ENCODE measurements around the gene IL22RA1.
A peak's percentile ranks its signal among the peaks of the same experiment; 100 is the strongest.

IL22RA1 gene

DNA sequence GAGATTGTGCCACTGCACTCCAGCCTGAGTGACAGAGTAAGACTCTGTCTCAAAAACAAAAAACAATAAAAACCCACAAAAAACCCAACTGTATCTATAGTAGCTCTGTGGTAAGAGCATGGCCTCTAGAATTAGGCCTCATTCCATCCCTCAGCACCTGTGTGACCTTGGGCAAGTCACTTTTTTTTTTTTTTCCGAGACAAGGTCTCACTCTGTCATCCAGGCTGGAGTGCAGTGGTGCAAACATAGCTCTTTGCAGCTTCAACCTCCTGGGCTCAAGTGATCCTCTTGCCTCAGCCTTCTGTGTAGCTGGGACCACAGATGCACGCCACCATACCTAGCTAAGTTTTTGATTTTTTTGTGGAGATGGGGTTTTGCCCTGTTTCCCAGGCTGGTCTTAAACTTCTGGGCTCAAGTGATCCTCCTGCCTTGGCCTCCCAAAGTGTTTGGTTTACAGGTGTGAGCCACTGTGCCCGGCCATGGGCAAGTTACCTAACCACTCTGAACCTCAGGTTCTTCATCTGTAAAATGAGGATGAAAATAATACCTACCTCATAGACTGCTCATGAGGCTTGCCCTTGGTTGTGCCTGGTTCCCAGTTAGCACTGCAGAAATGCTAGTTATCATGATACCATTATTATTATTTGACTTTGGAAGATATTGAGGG is 15.7 kb downstream of the IL22RA1 start:
- H3K4me3 ChIP-seq (ENCODE audit: low read depth, low read length) = no peak overlapping the region
- TF ChIP-seq, protein P1, sequence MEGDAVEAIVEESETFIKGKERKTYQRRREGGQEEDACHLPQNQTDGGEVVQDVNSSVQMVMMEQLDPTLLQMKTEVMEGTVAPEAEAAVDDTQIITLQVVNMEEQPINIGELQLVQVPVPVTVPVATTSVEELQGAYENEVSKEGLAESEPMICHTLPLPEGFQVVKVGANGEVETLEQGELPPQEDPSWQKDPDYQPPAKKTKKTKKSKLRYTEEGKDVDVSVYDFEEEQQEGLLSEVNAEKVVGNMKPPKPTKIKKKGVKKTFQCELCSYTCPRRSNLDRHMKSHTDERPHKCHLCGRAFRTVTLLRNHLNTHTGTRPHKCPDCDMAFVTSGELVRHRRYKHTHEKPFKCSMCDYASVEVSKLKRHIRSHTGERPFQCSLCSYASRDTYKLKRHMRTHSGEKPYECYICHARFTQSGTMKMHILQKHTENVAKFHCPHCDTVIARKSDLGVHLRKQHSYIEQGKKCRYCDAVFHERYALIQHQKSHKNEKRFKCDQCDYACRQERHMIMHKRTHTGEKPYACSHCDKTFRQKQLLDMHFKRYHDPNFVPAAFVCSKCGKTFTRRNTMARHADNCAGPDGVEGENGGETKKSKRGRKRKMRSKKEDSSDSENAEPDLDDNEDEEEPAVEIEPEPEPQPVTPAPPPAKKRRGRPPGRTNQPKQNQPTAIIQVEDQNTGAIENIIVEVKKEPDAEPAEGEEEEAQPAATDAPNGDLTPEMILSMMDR (IDR thresholded peaks at IDR 0.05; ENCODE audit: insufficient read depth, low read depth, low read length, missing control alignments) = no peak
- DNase-seq (ENCODE audit: low read depth) = no peak

DNA sequence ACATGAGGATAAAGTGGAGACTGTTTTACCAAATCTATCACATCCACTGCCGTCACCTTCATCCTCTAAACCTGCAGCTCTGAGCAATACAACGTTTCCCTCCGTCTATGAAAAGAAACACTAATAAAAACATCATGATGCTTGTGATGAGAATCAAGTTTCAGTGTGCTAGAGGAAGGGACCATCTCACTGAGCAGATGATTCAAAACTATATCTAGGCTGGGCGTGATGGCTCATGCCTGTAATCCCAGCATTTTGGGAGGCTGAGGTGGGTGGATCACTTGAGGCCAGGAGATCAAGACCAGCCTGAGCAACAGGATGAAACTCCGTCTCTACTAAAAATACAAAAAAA is 16.3 kb downstream of the IL22RA1 start:
- peak; percentile 9 for DNase-seq (ENCODE audit: low read depth)
- TF ChIP-seq, protein P1 (IDR thresholded peaks at IDR 0.05; ENCODE audit: insufficient read depth, low read depth, low read length, missing control alignments) = no peak
- no peak overlapping the region for H3K4me3 ChIP-seq (ENCODE audit: low read depth, low read length)

DNA sequence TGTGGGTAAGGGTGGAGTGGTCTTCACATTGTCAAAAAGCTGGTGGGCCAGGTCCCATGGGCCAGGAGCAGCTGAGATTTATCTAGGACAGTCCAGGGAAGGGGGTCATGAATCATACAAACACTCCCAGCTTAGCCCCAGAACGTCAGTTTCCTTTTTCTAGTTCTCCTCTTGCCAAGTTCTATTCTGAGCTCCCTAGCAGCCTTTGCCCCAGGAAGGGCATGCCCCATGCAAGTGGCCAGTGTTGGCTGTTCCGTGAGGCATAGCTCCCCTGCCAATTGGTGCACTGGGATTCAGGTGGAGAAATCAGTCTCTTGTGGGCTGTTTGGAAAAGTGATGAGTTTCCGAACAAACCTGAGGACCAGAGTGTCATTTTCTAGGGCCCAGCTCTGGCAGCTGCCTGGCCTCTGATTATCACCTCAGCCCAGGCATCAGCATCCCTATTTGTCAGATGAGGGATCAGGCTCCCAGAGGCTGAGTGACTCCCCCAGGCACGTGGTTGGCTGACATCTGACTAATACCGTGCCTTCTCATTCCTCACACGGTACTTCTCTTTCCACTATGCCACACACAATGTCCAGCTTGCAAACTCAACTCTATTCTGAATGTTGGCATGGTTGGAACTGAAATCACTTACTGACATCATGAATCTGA is 16.8 kb downstream of the IL22RA1 start:
- DNase-seq (ENCODE audit: low read depth) = peak; percentile 37
- no peak overlapping the region for H3K4me3 ChIP-seq (ENCODE audit: low read depth, low read length)
- TF ChIP-seq, protein P1 (IDR thresholded peaks at IDR 0.05; ENCODE audit: insufficient read depth, low read depth, low read length, missing control alignments) = no peak

DNA sequence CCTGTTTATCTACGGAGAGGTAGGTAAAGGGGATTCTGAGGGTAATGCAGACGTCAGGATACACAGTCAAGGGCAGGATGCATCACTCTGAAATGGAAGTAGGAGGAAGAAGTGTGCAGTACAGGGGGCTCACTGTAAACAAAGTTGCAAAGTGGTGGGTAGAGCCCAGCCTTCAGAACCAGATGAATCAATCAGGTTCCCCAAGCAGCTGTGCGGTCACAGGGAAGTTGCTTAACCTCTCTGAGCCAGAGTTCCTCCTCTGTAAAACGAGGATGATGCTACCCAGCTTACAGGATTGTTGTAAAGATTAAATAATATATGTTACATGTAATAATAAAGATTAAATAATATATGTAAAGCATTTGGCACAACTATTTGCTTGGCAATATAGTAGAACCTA is 17.5 kb downstream of the IL22RA1 start:
- no peak for DNase-seq (ENCODE audit: low read depth)
- TF ChIP-seq, protein P1 (IDR thresholded peaks at IDR 0.05; ENCODE audit: insufficient read depth, low read depth, low read length, missing control alignments) = no peak
- no peak overlapping the region for H3K4me3 ChIP-seq (ENCODE audit: low read depth, low read length)

DNA sequence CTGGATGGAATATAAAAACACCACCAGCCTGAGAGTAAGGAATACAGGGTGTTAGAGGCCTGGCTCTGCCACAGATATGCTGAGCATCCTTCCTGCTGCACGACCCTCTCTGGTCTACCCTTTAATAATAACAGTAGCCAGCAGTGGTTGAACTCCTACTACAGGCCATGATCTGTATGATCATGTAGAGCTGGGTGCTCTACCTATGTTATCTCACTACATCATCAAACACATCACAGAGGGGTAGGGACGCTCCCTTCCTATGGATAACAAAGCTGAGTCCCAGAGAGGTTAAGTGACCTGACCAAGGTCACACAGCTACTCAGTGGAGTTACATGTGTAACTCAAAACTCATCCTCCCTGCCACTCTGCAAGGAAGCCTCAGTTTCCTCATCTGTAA is 18.0 kb downstream of the IL22RA1 start:
- DNase-seq (ENCODE audit: low read depth) = no peak
- TF ChIP-seq, protein P1 (IDR thresholded peaks at IDR 0.05; ENCODE audit: insufficient read depth, low read depth, low read length, missing control alignments) = no peak

DNA sequence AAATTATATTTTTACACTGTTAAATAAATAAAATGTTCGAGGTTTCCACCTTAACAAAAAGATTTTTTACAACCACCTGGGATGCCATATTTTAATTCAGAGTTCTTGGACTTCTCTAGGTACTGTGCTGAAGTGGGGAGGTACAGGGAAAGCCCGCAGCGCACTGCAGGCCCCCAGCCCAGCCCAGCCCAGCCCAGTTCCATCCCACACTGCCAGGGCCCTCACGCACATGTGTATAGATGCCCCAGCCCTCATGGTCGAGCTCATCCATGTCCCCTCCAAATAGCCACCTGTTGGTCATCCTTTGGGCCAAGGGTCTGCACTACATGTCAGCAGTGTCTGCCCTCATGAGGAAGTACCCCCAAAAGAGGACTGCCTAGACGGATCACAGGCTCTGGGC is 19.3 kb downstream of the IL22RA1 start:
- TF ChIP-seq, protein P1 (IDR thresholded peaks at IDR 0.05; ENCODE audit: insufficient read depth, low read depth, low read length, missing control alignments) = no peak
- H3K4me3 ChIP-seq (ENCODE audit: low read depth, low read length) = no peak overlapping the region
- DNase-seq (ENCODE audit: low read depth) = no peak

More for the DNA sequence above, 18.0 kb downstream of the IL22RA1 start:
- H3K4me3 ChIP-seq (ENCODE audit: low read depth, low read length) = no peak overlapping the region

DNA sequence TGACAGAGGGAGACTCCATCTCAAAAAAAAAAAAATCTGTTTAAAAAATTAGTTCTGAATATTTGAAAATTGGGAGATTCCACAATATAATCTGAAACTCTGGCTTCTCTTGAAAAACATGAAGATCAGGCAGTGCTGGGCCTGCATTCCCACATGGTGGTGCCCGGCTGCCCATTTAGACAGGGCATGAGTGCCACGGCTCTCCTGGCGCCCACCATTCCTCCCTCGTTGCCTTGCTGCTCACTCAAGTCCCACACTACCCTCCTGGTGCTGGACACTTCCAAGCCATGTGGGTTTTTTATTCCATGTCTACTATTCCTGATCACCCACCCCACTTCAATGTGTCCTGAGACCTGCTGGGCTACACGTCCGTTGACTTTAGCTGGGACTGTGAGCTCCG is 20.2 kb downstream of the IL22RA1 start:
- no peak overlapping the region for H3K4me3 ChIP-seq (ENCODE audit: low read depth, low read length)
- no peak for DNase-seq (ENCODE audit: low read depth)
- TF ChIP-seq, protein P1 (IDR thresholded peaks at IDR 0.05; ENCODE audit: insufficient read depth, low read depth, low read length, missing control alignments) = no peak

Data from GM12865 (cell line).